K562 (cell line): Measurements from ENCODE around the gene WFIKKN2.

Source experiments
- BRCA1 ChIP-seq, 2 experiments: fragments of 450-650 bp in 1 of 2; sonication (generic) in 1 of 2; formaldehyde crosslinking in 1 of 2; IDR thresholded peaks; 2 replicates each; pipeline versions ENCODE4 v1.5.0 to v1.6.1; 2017 to 2020; ENCODE audit warnings: mild to moderate bottlenecking in 1 of 2, missing genetic modification reagents in 1 of 2
- ETV6 ChIP-seq, 3 experiments: fragments of 150-350 bp in 1 of 3; sonication (generic) in 1 of 3; formaldehyde crosslinking in 1 of 3; IDR thresholded peaks; 2 replicates each; pipeline versions ENCODE4 v1.6.1 to v1.8.0; 2014 to 2022; ENCODE audit warnings: borderline replicate concordance in 2 of 3, low read depth in 2 of 3, antibody characterized with exemption in 1 of 3, low read length in 1 of 3, mild to moderate bottlenecking in 1 of 3, missing genetic modification reagents in 1 of 3
- MYC ChIP-seq, 2 experiments: fragments of 250-450 bp in 1 of 2; sonication (Bioruptor Pico) in 1 of 2; IDR thresholded peaks; 2 replicates each; pipeline versions ENCODE4 v1.5.1 to v1.6.1; 2012 to 2021; ENCODE audit warnings: low read depth in 2 of 2, borderline replicate concordance in 1 of 2, improper control_type of control experiment in 1 of 2, low read length in 1 of 2, mild to moderate bottlenecking in 1 of 2, moderate library complexity in 1 of 2
- NFE2L1 ChIP-seq: fragments of 450-650 bp; IDR thresholded peaks from 2 replicates; pipeline ENCODE4 v1.6.1; 2016; ENCODE audit warnings: missing genetic modification characterization, low read depth, mild to moderate bottlenecking, missing compliant biosample characterization, moderate library complexity, borderline replicate concordance
- PML ChIP-seq: IDR thresholded peaks from 2 replicates; pipeline ENCODE4 v1.6.1; 2012; ENCODE audit warnings: low read length, inconsistent platforms
- POLR2A ChIP-seq: fragments of 450-650 bp; conservative IDR thresholded peaks from 2 replicates; pipeline ENCODE4 v1.6.1; 2016
- SP1 ChIP-seq: sonication (generic); formaldehyde crosslinking; IDR thresholded peaks from 2 replicates; pipeline ENCODE4 v1.8.1; 2022; ENCODE audit warnings: mild to moderate bottlenecking, missing genetic modification reagents
- TAF15 ChIP-seq: fragments of 200-400 bp; formaldehyde crosslinking; IDR thresholded peaks from 2 replicates; pipeline ENCODE4 v1.6.1; 2017; ENCODE audit warnings: mild to moderate bottlenecking, low read depth, low read length, moderate library complexity
- ZBTB17 ChIP-seq: fragments of 450-650 bp; formaldehyde crosslinking; IDR thresholded peaks from 2 replicates; pipeline ENCODE4 v1.4.0; 2020; ENCODE audit warnings: mild to moderate bottlenecking
- ZNF175 ChIP-seq: fragments of 200-800 bp; sonication (Bioruptor generic); IDR thresholded peaks from 2 replicates; pipeline ENCODE4 v1.6.1; 2016; ENCODE audit warnings: low read depth, mild to moderate bottlenecking, missing genetic modification characterization, missing compliant biosample characterization
- TF ChIP-seq, protein P1 (sequence below), 3 experiments: IDR thresholded peaks in 2 of 3; conservative IDR thresholded peaks in 1 of 3; 2 replicates each; pipeline ENCODE4 v1.5.1; 2011 to 2012; ENCODE audit warnings: low read length in 3 of 3, mild to moderate bottlenecking in 3 of 3, control low read depth in 2 of 3, improper control_type of control experiment in 1 of 3, inconsistent platforms in 1 of 3, low read depth in 1 of 3, mixed read lengths in 1 of 3, moderate library complexity in 1 of 3; ENCODE audit not compliant: insufficient read depth in 2 of 3

DNA sequence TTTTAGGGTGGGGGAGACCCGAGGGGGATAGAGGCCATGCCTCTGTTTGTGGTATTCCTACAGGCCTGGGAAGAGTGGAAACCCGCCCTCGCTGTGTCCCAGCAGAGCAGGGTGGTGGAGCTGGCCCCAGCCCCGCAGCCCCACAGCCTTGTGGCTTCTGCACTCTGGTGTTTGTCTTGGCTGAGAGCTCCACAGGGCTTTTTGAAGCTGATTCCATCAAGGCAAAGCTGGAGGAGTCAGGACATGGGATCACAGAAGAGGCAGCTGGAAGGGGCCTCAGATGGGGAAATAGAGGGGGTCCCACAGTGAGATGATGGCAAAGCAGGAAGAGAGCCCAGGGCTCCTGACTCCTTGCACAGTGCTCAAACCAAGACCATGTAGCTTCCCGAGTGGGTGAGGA lies 5.0 kb upstream of the WFIKKN2 start:
- no peak for TF ChIP-seq TAF15
- no peak for TF ChIP-seq BRCA1 (IDR thresholded peaks at IDR 0.05)
- no peak for TF ChIP-seq BRCA1 (CRISPR knock-in tag; IDR thresholded peaks at IDR 0.05)
- TF ChIP-seq ZBTB17 (CRISPR knock-in tag) = no peak
- TF ChIP-seq MYC (IDR thresholded peaks at IDR 0.05; ENCODE audit: low read depth, low read length) = no peak
- TF ChIP-seq MYC (CRISPR knock-in tag; IDR thresholded peaks at IDR 0.05; ENCODE audit: borderline replicate concordance, low read depth) = no peak
- TF ChIP-seq, protein P1, sequence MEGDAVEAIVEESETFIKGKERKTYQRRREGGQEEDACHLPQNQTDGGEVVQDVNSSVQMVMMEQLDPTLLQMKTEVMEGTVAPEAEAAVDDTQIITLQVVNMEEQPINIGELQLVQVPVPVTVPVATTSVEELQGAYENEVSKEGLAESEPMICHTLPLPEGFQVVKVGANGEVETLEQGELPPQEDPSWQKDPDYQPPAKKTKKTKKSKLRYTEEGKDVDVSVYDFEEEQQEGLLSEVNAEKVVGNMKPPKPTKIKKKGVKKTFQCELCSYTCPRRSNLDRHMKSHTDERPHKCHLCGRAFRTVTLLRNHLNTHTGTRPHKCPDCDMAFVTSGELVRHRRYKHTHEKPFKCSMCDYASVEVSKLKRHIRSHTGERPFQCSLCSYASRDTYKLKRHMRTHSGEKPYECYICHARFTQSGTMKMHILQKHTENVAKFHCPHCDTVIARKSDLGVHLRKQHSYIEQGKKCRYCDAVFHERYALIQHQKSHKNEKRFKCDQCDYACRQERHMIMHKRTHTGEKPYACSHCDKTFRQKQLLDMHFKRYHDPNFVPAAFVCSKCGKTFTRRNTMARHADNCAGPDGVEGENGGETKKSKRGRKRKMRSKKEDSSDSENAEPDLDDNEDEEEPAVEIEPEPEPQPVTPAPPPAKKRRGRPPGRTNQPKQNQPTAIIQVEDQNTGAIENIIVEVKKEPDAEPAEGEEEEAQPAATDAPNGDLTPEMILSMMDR (IDR thresholded peaks at IDR 0.05 in 2 of 3, conservative IDR thresholded peaks at IDR 0.05 in 1 of 3; ENCODE audit: insufficient read depth in 2 of 3, low read depth in 1 of 3, low read length in 3 of 3) = no peak
- TF ChIP-seq POLR2A = no peak
- no peak for TF ChIP-seq PML
- no peak for TF ChIP-seq NFE2L1 (tag)
- no peak for TF ChIP-seq ETV6 (IDR thresholded peaks at IDR 0.05; ENCODE audit: borderline replicate concordance in 1 of 2, low read depth in 2 of 2, low read length in 1 of 2)
- TF ChIP-seq ETV6 (CRISPR knock-in tag; IDR thresholded peaks at IDR 0.05; ENCODE audit: borderline replicate concordance) = no peak
- TF ChIP-seq SP1 = no peak
- TF ChIP-seq ZNF175 (CRISPR knock-in tag) = no peak
